GM21367 (cell line): ENCODE results near the gene ZNF226.
"Not testable (repeated sequence)": the region's sequence is repeated elsewhere in the genome, so short reads cannot be mapped to it uniquely, and the experiment has no call there.

Experiments
- ATAC-seq: cut with Tn5 transposase; IDR thresholded peaks from one replicate; pipeline ENCODE4 v1.9.1; 2021; ENCODE audit not compliant: unreplicated experiment

The ZNF226 gene

GRCh38 chr19:44207126-44207803 is 42.4 kb downstream of the ZNF226 start:
- ATAC-seq: peak; percentile 81

DNA sequence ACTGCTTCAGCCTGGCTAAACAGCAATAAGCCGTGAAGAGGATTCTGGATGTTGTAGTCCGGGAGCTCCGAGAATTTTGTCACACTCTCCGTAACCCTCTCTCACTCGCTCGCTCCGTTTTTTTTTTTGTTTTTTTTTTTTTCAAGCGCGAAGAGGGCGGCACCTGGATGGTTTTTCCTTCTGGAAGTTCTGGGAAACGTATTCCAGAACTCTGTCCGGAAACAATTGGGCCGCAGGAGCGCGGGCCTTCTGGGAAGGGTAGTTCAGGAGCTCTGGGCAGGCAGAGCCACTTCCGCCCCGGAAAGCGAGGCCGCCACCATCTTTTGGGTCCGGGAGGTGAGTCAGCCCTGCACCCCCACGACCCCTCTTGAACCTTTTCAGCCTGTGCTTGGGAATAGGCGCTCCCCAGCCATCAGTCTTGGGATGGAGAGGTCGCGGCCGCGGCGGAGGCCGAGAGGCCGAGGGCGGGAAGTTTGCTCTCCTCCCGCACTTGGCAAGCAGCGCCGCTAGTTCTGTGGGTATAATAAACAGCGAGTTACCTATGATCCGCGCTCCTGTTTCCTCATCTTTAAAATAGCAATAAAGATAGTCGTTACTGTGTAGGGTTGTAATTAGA is 47.5 kb downstream of the ZNF226 start, which contains the start of gene ZNF227:
Gene ZNF227 (plus strand): TSS at position 283 of the 616 bp plus-strand sequence. CDS start 5,261 bp downstream, outside the sequence.
- peak; percentile 71 for ATAC-seq

DNA sequence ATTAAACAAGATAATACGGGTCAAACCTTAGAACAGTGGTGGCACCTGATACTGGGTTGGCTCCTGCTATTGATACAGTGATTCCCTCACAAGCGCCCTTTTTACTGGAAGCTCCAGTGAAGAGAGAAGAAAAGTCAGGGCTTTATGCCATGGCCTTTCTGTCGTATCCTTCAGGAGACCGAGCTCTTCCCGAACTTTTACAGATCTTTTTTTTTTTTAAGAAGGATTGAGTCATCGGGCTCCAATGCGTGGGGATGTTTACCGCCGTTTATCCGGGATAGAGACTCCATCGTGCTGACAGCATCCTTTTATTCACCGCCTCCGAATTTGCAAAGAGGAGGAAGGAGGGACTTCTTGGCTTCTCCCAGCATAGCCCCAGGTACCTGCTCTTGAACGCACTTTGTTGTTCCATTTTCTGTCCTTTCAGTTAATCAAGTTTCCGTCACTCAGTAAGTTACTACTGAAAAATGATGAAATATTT is 48.0 kb downstream of the ZNF226 start:
- no peak for ATAC-seq

DNA sequence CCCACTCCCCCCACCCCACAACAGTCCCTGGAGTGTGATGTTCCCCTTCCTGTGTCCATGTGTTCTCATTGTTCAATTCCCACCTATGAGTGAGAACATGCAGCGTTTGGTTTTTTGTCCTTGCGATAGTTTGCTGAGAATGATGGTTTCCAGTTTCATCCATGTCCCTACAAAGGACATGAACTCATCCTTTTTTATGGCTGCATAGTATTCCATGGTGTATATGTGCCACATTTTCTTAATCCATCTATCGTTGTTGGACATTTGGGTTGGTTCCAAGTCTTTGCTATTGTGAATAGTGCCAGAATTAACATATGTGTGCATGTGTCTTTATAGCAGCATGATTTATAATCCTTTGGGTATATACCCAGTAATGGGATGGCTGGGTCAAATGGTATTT is 55.0 kb downstream of the ZNF226 start:
- not testable (repeated sequence) for ATAC-seq

DNA sequence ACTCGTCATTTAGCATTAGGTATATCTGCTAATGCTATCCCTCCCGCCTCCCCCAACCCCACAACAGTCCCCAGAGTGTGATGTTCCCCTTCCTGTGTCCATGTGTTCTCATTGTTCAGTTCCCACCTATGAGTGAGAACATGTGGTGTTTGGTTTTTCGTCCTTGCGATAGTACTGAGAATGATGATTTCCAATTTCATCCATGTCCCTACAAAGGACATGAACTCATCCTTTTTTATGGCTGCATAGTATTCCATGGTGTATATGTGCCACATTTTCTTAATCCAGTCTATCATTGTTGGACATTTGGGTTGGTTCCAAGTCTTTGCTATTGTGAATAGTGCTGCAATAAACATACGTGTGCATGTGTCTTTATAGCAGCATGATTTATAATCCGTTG is 55.9 kb downstream of the ZNF226 start:
- ATAC-seq: not testable (repeated sequence)

DNA sequence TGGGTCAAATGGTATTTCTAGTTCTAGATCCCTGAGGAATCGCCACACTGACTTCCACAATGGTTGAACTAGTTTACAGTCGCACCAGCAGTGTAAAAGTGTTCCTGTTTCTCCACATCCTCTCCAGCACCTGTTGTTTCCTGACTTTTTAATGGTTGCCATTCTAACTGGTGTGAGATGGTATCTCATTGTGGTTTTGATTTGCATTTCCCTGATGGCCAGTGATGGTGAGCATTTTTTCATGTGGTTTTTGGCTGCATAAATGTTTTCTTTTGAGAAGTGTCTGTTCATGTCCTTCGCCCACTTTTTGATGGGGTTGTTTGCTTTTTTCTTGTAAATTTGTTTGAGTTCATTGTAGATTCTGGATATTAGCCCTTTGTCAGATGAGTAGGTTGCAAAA is 56.4 kb downstream of the ZNF226 start:
- not testable (repeated sequence) for ATAC-seq
